ENCODE data around the gene PARVB.

PARVB gene

GRCh38 chr22:44086271-44087088, 62.4 kb downstream of the PARVB start:
- DNase-seq (ENCODE audit: extremely low read depth in 1 of 2, low read depth in 1 of 2), result no peak

DNA sequence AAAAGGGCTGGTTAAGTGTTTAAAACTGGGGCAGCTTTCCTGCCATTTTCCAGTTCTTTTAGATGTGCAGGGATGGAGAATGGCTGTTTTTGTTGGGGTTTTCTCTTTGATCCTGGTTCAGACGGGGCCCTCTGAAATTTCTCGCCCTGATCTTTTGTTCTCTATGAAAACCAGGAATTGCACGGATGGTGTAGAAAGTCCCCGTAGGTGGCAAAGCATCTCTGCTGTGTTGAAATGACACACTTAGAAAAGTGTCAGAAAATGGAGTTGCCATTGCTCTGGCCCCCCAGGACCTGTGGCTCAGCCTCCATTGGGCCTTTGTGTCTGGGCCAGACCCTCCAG, 63.0 kb downstream of the PARVB start:
- DNase-seq (ENCODE audit: extremely low read depth in 1 of 2, low read depth in 1 of 2), result no peak

DNA sequence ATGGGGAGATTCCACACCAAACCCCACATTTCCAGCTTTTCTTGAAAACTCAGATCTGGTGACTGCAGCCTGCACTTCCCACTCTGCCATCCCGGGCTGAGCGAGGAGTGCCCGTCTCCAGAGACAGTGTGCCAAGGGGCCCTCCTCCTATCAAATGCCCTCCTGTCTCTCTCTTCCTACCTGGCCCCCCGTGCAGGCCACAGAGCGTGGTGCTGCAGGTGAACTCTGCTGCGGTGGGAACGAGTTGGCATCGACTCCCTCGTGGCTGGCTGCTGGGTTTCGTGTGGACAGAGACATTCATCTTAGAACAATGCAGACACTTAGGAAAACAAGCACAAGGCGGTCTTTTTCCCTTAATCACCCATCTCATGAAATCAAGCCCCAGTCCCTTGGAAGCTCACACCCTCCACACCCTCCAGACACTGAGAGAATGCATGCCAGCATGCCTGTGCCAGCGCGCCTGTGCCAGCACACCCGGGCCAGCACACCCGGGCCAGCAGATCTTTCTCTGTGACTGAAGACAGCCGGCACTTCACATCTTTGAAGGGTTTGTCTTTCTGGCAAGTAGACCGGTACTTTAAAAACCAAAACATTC, 65.0 kb downstream of the PARVB start:
- no peak for DNase-seq (ENCODE audit: extremely low read depth in 1 of 2, low read depth in 1 of 2)

DNA sequence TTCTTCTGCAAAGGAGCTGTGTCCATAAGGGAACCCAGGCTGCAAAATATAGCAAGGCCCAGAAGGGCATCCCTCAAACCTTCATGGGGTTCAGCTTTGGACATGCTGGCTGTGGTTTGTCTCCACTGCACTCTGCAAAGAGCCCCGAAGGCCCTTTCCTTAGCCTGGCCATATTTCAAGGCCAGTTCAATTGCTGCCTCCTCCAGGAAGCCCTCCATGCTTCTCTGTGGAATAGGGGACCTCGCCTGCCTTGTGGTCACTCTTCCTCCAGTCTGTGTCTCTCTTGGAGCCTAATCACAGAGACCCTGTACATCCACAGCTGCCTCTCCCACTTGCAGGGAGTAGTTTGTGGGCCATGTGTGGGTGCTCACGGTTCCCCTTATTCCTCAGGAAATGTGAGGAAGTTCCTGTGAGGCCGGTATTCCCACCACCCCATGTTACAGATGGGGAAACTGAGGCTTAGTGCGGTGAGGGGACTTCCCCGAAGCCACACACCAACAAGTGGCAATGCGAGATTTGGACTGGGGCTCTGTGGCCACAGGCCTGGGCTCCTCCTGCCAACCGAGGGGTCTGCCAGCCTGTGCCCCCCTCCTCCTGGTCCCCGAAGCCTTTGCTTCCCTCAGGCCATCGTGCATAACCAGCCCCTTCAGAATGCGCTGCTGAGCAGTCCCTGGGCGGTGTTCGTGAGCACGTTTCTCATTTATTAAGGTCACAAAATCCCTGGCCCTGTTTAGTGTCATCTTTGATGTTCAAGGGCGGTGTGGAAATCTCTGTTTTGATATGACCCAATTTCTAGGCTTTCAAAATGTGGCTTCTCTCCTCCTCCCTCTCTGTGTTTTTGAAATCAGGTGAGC, 65.8 kb downstream of the PARVB start:
- DNase-seq (ENCODE audit: extremely low read depth in 1 of 2, low read depth in 1 of 2), result no peak

DNA sequence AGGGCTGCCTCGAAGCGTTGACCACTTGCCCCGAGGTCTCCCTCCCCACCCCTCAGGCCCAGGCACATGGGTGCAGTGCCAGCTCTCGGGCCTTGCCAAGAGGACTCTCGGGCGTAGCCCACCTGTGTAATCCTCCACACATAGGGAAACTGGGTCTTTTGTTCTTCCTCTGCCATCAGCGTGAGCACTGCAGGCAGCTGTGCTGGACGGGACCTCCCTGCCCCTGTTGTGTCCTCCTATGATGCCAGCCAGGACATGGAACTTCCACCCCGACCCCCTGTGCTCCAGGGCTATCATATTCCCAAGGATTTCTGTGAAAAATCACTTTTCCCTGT, 66.4 kb downstream of the PARVB start:
- DNase-seq (ENCODE audit: extremely low read depth in 1 of 2, low read depth in 1 of 2), result no peak

- DNase-seq (ENCODE audit: extremely low read depth in 1 of 2, low read depth in 1 of 2), result no peak
Observed at GRCh38 chr22:44091021-44091721, 67.1 kb downstream of the PARVB start.

- DNase-seq (ENCODE audit: extremely low read depth in 1 of 2, low read depth in 1 of 2), result no peak
Observed at GRCh38 chr22:44091751-44092150, 67.6 kb downstream of the PARVB start.

GRCh38 chr22:44092636-44093220, 68.6 kb downstream of the PARVB start:
- no peak for DNase-seq (ENCODE audit: extremely low read depth in 1 of 2, low read depth in 1 of 2)

GRCh38 chr22:44093791-44094190, 69.7 kb downstream of the PARVB start:
- no peak for DNase-seq (ENCODE audit: extremely low read depth in 1 of 2, low read depth in 1 of 2)

- no peak for DNase-seq (ENCODE audit: extremely low read depth in 1 of 2, low read depth in 1 of 2)
Observed at GRCh38 chr22:44094751-44095302, 70.7 kb downstream of the PARVB start.

DNA sequence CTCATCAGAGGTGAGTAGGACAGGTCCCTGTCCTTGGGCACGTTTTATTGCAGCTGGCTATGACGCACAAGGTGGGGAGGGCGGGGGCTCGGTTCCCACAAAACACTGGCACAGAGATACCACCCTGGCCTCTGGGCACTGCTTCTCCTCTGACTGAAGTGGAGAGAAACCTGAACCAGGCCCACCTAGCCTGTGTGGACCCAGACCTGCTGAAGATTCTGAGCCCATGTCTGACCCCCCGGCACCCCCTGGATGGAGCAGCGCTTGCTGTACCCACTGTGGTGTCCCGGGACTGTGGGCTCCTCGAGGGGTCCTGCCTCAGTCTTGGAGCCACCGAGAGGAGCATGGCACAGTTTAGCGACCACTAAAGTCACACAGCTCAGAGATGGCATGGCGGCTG, 72.6 kb downstream of the PARVB start:
- DNase-seq (ENCODE audit: extremely low read depth in 1 of 2, low read depth in 1 of 2), result no peak

GRCh38 chr22:44097263-44098020, 73.3 kb downstream of the PARVB start:
- DNase-seq (ENCODE audit: extremely low read depth in 1 of 2, low read depth in 1 of 2), result no peak

DNA sequence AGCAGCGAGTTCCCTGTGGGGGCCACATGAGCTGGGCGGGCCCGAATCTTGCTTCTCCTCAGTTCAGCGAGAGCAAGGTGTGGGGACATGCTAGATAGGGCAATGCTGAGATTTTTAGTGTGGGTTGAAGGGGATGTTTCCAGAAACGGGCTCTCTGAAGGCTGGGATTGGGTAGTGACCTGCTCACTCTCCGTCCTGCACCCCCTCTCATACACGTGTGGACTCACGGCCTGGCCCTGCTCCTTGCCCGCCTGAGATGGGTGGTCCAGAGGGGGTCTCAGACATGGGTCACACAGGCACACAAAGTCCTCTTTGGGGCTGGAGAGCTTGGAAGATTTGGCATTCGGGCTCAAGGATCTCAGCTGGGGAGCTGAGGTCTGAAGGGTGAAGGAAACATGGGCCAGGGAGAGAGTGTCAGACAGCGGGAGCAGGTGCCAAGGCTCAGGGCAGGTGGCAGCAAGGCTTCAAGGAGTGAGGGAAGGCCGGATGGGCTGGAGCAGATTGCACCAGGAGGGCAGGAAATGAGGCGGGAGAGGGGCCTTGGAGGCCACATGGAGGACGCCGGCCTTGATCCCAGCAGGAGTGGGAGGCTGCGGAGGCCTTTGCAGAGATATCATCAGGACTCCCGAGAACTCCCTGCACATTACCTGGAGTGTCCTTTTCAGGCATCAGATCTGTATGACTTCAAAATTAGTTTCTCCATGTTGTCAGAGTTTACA, 74.1 kb downstream of the PARVB start:
- DNase-seq (ENCODE audit: extremely low read depth in 1 of 2, low read depth in 1 of 2), result no peak

DNA sequence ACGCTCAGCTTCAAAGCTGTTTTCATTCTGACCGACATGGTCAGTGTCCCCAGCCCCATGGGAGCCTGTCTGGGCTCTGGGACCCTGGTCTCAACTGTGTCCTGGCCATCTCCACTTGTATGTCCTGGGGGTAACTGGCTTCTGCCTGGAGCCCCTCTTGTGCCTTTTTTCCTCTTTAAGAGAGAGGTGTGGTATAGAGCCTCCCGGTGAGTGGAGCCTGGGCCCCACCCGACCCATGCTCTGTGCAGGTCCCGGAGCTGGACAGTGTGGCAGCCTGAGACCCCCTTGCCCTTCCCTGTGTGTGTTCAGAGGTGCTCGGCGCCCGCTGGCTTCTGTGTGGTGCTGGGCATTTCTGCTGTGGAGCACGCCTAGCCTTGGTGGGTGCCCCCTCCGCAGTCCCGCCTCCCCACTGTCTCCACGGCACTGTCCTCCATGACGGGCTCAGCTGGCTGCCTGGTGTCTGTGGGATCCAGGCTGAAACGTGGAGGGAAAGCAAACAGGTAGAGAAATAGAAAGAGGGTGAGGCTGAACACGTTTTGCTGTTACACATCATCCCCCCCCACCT, 74.9 kb downstream of the PARVB start:
- DNase-seq (ENCODE audit: extremely low read depth in 1 of 2, low read depth in 1 of 2), result no peak

DNA sequence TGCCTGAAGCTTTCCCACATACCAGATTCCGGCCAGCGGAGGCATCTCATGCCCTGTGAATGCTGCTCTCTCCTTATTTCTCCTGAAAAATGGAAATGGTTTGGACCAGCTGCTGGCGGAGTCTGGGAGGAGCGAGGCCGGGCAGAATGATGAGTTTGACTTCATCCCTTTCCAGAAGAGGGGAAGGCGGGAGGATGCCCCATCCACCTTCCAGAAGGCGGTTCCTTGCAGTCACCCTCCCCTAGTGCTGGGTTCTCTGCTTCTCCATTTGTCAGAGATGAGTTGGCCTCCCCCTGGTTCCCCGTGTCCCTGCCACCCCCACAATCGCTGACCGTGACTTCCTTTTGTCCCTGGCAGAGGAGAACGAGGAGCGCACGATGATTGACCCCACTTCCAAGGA, 75.6 kb downstream of the PARVB start:
- DNase-seq (ENCODE audit: extremely low read depth in 1 of 2, low read depth in 1 of 2), result no peak

DNA sequence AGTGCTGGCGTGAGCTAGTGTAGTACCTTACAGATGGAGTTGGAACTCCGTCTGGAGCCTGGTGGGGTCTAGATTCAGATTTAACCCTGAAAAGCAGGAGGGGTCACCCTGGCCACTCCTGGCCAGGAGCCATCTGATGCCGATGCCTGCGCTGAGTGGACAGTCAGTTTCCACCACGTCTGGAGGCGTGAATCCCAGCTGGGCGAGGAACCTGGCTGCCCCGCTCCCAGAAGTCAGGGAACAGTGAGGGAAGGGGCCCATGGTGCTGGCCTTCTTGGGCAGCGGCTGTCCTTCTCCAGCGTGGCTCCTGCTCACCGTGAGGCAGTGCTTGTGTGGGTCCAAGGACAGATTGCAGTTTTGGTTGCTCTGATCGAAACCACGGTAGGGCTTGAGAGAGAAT, 76.3 kb downstream of the PARVB start:
- DNase-seq (ENCODE audit: extremely low read depth in 1 of 2, low read depth in 1 of 2), result no peak

GRCh38 chr22:44102121-44102520, 78.0 kb downstream of the PARVB start:
- DNase-seq (ENCODE audit: extremely low read depth in 1 of 2, low read depth in 1 of 2), result no peak

DNA sequence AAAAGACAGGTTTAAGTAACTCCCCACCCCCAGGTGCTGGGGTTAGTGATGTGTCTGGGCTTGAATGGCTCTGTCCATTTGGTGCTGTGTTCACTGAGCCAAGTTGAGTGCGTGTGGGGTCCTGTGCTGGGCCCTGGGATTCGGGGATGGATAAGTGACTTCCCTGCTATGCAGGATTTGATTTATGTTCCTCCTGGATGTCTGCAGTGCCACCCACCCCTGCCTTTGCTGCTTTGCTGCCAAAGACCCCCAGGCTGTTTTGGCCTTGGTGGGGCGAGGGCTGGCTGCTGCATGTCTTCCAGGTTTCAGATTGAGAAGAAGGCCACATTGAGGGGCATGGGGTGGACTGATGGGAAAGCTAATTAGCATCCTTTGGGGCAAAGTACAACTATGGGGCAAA, 78.8 kb downstream of the PARVB start:
- DNase-seq (ENCODE audit: extremely low read depth in 1 of 2, low read depth in 1 of 2), result no peak

All from activated CD8-positive, alpha-beta memory T cell treated with anti-CD3 and anti-CD28 coated beads for 1 hour (primary cell).